HepG2 (cell line): ENCODE measurements around the gene RPL19. TPM values are rescaled to one million over a fixed set of nuclear protein-coding genes. Genes with fewer than 3 reads are reported as not detected.

Experiments
- AFF4 ChIP-seq: sonication (generic); formaldehyde crosslinking; IDR thresholded peaks from 2 replicates; pipeline ENCODE4 v1.4.0; 2020; ENCODE audit warnings: missing genetic modification reagents
- ARID2 ChIP-seq: sonication (generic); formaldehyde crosslinking; IDR thresholded peaks from 2 replicates; pipeline ENCODE4 v1.8.1; 2022; ENCODE audit warnings: mild to moderate bottlenecking, missing genetic modification reagents, borderline replicate concordance
- ESRRA ChIP-seq: sonication (generic); formaldehyde crosslinking; IDR thresholded peaks from 2 replicates; pipeline ENCODE4 v1.5.1; 2020; ENCODE audit warnings: mild to moderate bottlenecking, low read depth, missing genetic modification reagents
- FOXK1 ChIP-seq: sonication (generic); formaldehyde crosslinking; IDR thresholded peaks from 2 replicates; pipeline ENCODE4 v1.4.0; 2020; ENCODE audit warnings: low read depth, missing genetic modification reagents, borderline replicate concordance
- FOXO4 ChIP-seq: sonication (generic); formaldehyde crosslinking; conservative IDR thresholded peaks from 2 replicates; pipeline ENCODE4 v1.8.1; 2023; ENCODE audit warnings: missing genetic modification reagents
- HBP1 ChIP-seq: IDR thresholded peaks from 2 replicates; pipeline ENCODE4 v1.6.1; 2016; ENCODE audit warnings: low read depth, control low read depth
- HNRNPL ChIP-seq: fragments of 200-400 bp; formaldehyde crosslinking; IDR thresholded peaks from 2 replicates; pipeline ENCODE4 v1.6.1; 2017; ENCODE audit warnings: mild to moderate bottlenecking, low read depth, low read length
- KDM4B ChIP-seq: sonication (generic); formaldehyde crosslinking; IDR thresholded peaks from 2 replicates; pipeline ENCODE4 v1.4.0; 2020; ENCODE audit warnings: missing genetic modification reagents
- MATR3 ChIP-seq: sonication (generic); formaldehyde crosslinking; IDR thresholded peaks from 2 replicates; pipeline ENCODE4 v1.4.0; 2020; ENCODE audit warnings: missing genetic modification reagents
- NBN ChIP-seq: fragments of 450-650 bp; conservative IDR thresholded peaks from 2 replicates; pipeline ENCODE4 v1.6.1; 2017
- NFE2L2 ChIP-seq: fragments of 150-350 bp; IDR thresholded peaks from 2 replicates; pipeline ENCODE4 v1.6.1; 2014; ENCODE audit warnings: low read length
- NKX3-1 ChIP-seq: sonication (generic); formaldehyde crosslinking; IDR thresholded peaks from 2 replicates; pipeline ENCODE4 v1.5.0; 2020; ENCODE audit warnings: missing genetic modification reagents
- PTBP1 ChIP-seq: fragments of 200-400 bp; formaldehyde crosslinking; IDR thresholded peaks from 2 replicates; pipeline ENCODE4 v1.6.1; 2018; ENCODE audit warnings: low read length, low read depth; ENCODE audit not compliant: poor library complexity, severe bottlenecking
- TARDBP ChIP-seq: sonication (generic); formaldehyde crosslinking; IDR thresholded peaks from 2 replicates; pipeline ENCODE4 v1.8.0; 2022; ENCODE audit warnings: mild to moderate bottlenecking, missing genetic modification reagents
- ZBTB37 ChIP-seq: sonication (generic); formaldehyde crosslinking; IDR thresholded peaks from 2 replicates; pipeline ENCODE4 v1.4.0; 2020; ENCODE audit warnings: mild to moderate bottlenecking, missing genetic modification reagents
- ZNF138 ChIP-seq: sonication (generic); formaldehyde crosslinking; IDR thresholded peaks from 2 replicates; pipeline ENCODE4 v1.5.0; 2020; ENCODE audit warnings: mild to moderate bottlenecking, low read depth, missing genetic modification reagents
- ZNF335 ChIP-seq: sonication (generic); formaldehyde crosslinking; IDR thresholded peaks from 2 replicates; pipeline ENCODE4 v1.4.0; 2020; ENCODE audit warnings: missing genetic modification reagents
- ZNF383 ChIP-seq: sonication (generic); formaldehyde crosslinking; IDR thresholded peaks from 2 replicates; pipeline ENCODE4 v1.4.0; 2020; ENCODE audit warnings: missing genetic modification reagents, mild to moderate bottlenecking, borderline replicate concordance
- ZNF549 ChIP-seq: sonication (generic); formaldehyde crosslinking; IDR thresholded peaks from 2 replicates; pipeline ENCODE4 v1.5.0; 2020; ENCODE audit warnings: missing genetic modification reagents
- ZNF652 ChIP-seq: IDR thresholded peaks from 2 replicates; pipeline ENCODE4 v1.6.1; 2016; ENCODE audit warnings: low read depth, borderline replicate concordance
- ZNF703 ChIP-seq: sonication (generic); formaldehyde crosslinking; IDR thresholded peaks from 2 replicates; pipeline ENCODE4 v1.5.1; 2020; ENCODE audit warnings: missing genetic modification reagents, mild to moderate bottlenecking, moderate library complexity, borderline replicate concordance
- ZNF709 ChIP-seq: sonication (generic); formaldehyde crosslinking; IDR thresholded peaks from 2 replicates; pipeline ENCODE4 v1.5.0; 2020; ENCODE audit warnings: mild to moderate bottlenecking, missing genetic modification reagents
- ZNF788 ChIP-seq: sonication (generic); formaldehyde crosslinking; IDR thresholded peaks from 2 replicates; pipeline ENCODE4 v1.5.0; 2020; ENCODE audit warnings: mild to moderate bottlenecking, missing genetic modification reagents, borderline replicate concordance
- polyA plus RNA-seq, 8 experiments: library from polyadenylated mRNA; depleted of rRNA in 3 of 8; stranded (reverse) in 7 of 8; unstranded in 1 of 8; fragments of >200 nt; fragmentation: Illumina TruSeq in 4 of 8; extraction: Trizol in 4 of 8; gene quantifications; 2 replicates each; pipeline versions ENCODE4 v1.2.1 to v1.2.3, GENCODE V29; 2011 to 2016; ENCODE audit warnings: low read depth in 4 of 8, missing spikeins in 1 of 8, mixed read lengths in 1 of 8; ENCODE audit not compliant: insufficient read depth in 1 of 8
- total RNA-seq, 5 experiments: library from RNA; depleted of rRNA; stranded (reverse); fragments of >200 nt; fragmentation: Illumina TruSeq; extraction: Trizol; gene quantifications; 2 replicates each; pipeline ENCODE4 v1.2.3, GENCODE V29; 2016; ENCODE audit warnings: low read depth in 1 of 5

Gene RPL19
- total and polyA plus RNA-seq, 2 of the 13 experiments (the other 11 are each of a cell fraction or from before 2014, with no cell fraction given): 2,522 to 2,768 TPM

GRCh38 chr17:39153599-39154051 is 46.5 kb upstream of the RPL19 start (continued):
- TF ChIP-seq AFF4: no peak
- TF ChIP-seq HBP1 (CRISPR knock-in tag): no peak
- TF ChIP-seq ARID2 (CRISPR knock-in tag): no peak
- peak; percentile 7; the same call in 1 of the 2 replicates for TF ChIP-seq ZNF788 (CRISPR knock-in tag)
- TF ChIP-seq FOXK1 (CRISPR knock-in tag): peak; percentile 68; the same call in 1 of the 2 replicates
- TF ChIP-seq PTBP1: no peak
- no peak for TF ChIP-seq ZNF335 (CRISPR knock-in tag)
- TF ChIP-seq TARDBP: no peak
- TF ChIP-seq ZNF138 (CRISPR knock-in tag): no peak
- no peak for TF ChIP-seq ESRRA
- no peak for TF ChIP-seq ZNF383 (CRISPR knock-in tag)
- TF ChIP-seq ZNF703 (CRISPR knock-in tag): no peak
- TF ChIP-seq ZNF549: no peak
- no peak for TF ChIP-seq ZBTB37 (CRISPR knock-in tag)
- TF ChIP-seq NFE2L2: no peak
- no peak; the same call in 1 of the 2 replicates for TF ChIP-seq ZNF652 (CRISPR knock-in tag)
- no peak; the same call in 1 of the 2 replicates for TF ChIP-seq ZNF709 (CRISPR knock-in tag)
- peak; percentile 72 for TF ChIP-seq NKX3-1 (CRISPR knock-in tag)
- no peak for TF ChIP-seq HNRNPL
- no peak for TF ChIP-seq NBN
- TF ChIP-seq FOXO4 (CRISPR knock-in tag): no peak
- TF ChIP-seq KDM4B (CRISPR knock-in tag): no peak; the same call in 1 of the 2 replicates
- no peak for TF ChIP-seq MATR3
